Measurements from ENCODE around the gene CCAR1. TPM values are rescaled to one million over a fixed set of nuclear protein-coding genes. Genes with fewer than 3 reads are reported as not detected.
"Not testable (repeated sequence)": the region's sequence is repeated elsewhere in the genome, so short reads cannot be mapped to it uniquely, and the experiment has no call there.

The CCAR1 gene
- total RNA-seq, 2 experiments from 2014 or later = 68.6 to 93.5 TPM

DNA sequence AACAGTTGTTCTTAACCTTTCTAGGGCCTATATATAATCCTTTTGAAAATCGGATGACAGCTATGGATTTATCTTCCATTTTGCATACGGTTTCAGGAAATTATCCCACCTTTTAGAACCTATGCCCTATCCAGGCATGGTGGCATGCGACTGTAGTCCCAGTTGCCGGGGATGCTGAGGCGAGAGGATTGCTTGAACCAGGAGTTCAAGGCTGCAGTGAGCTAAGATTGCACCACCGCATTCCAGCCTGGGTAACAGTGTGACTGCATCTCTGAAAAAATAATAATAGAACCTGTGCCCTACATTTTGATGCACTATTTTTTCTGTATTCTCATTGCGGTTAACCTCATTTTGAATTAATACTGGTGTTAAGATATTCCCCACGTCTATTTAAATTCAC is 11.6 kb downstream of the CCAR1 start:
- peaks cover 13% of the 10 kb centered on the region for H3K4me1 Mint-ChIP-seq
- no peak overlapping the region for H3K4me3 Mint-ChIP-seq
- H3K27me3 Mint-ChIP-seq = no peaks in the 10 kb centered on the region
- no peak overlapping the region for H3K27ac Mint-ChIP-seq
- no peaks in the 10 kb centered on the region for H3K9me3 Mint-ChIP-seq
- ATAC-seq (ENCODE audit: low read depth) (no peak), DNase-seq (no peak)
- peaks cover 21% of the 10 kb centered on the region for H3K36me3 Mint-ChIP-seq
- POLR2A ChIA-PET = no interaction called here

- POLR2A ChIA-PET = interaction anchor here (1.3 kb wide), 1 partner anchor 13 kb away, joined by 3 read pairs; the partner anchor contains the start of gene CCAR1
- Mint-ChIP-seq H3K36me3 (peaks cover 23% of the 10 kb centered on the region), H3K4me1 (peaks cover 13% of the 10 kb centered on the region), H3K4me3 (no peak overlapping the region), H3K27me3 (no peaks in the 10 kb centered on the region), H3K27ac (no peak overlapping the region), H3K9me3 (no peaks in the 10 kb centered on the region)
- ATAC-seq (ENCODE audit: low read depth) (no peak), DNase-seq (no peak)
These were observed 13.3 kb downstream of the CCAR1 start for GRCh38 chr10:68734349-68734748.

DNA sequence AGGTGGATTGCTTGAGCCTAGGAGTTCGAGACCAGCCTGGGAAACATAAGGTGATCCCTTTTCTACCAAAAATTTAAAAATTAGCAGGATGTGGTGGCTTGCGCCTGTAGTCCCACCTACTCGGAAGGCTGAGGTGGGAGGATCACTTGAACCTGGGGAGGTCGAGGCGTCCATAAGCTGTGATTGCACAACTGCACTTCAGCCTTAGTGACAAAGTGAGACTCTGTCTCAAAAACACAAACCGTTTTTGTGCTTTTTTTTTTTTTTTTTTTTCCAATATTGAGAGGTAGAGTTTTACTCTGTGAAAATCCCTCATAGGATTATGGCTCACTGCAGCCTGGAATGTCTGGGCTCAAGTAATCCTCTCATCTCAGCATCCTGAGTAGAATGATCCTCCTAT is 14.1 kb downstream of the CCAR1 start:
- DNase-seq = no peak
- no peaks in the 10 kb centered on the region for H3K9me3 Mint-ChIP-seq
- H3K27ac Mint-ChIP-seq = no peak overlapping the region
- POLR2A ChIA-PET = interaction anchor here (0.7 kb wide), 1 partner anchor 205 kb away, joined by 3 read pairs; no protein-coding TSS in a partner anchor
- peaks cover 12% of the 10 kb centered on the region for H3K4me1 Mint-ChIP-seq
- no peak overlapping the region for H3K4me3 Mint-ChIP-seq
- H3K27me3 Mint-ChIP-seq = no peaks in the 10 kb centered on the region
- peaks cover 25% of the 10 kb centered on the region for H3K36me3 Mint-ChIP-seq
- no peak for ATAC-seq (ENCODE audit: low read depth)

GRCh38 chr10:68735739-68736138 is 14.7 kb downstream of the CCAR1 start:
- POLR2A ChIA-PET; H3K27ac Mint-ChIP-seq; H3K4me3 Mint-ChIP-seq; H3K9me3 Mint-ChIP-seq; H3K27me3 Mint-ChIP-seq; DNase-seq; ATAC-seq (ENCODE audit: low read depth): not testable (repeated sequence)
- Mint-ChIP-seq H3K4me1 (peaks cover 12% of the 10 kb centered on the region), H3K36me3 (peaks cover 25% of the 10 kb centered on the region)

- H3K4me3 Mint-ChIP-seq; ATAC-seq (ENCODE audit: low read depth); H3K4me1 Mint-ChIP-seq; DNase-seq; POLR2A ChIA-PET; H3K27ac Mint-ChIP-seq; H3K9me3 Mint-ChIP-seq; H3K27me3 Mint-ChIP-seq: not testable (repeated sequence)
- peaks cover 15% of the 10 kb centered on the region for H3K36me3 Mint-ChIP-seq
These were observed 19.6 kb downstream of the CCAR1 start for GRCh38 chr10:68740676-68741075.

- H3K27me3 Mint-ChIP-seq = no peaks in the 10 kb centered on the region
- peaks cover 3% of the 10 kb centered on the region for H3K4me1 Mint-ChIP-seq
- POLR2A ChIA-PET = no interaction called here
- no peaks in the 10 kb centered on the region for H3K9me3 Mint-ChIP-seq
- H3K27ac Mint-ChIP-seq = no peak overlapping the region
- DNase-seq = no peak
- H3K36me3 Mint-ChIP-seq = peaks cover 13% of the 10 kb centered on the region
- no peak overlapping the region for H3K4me3 Mint-ChIP-seq
- no peak for ATAC-seq (ENCODE audit: low read depth)
These were observed 21.4 kb downstream of the CCAR1 start for GRCh38 chr10:68742397-68742796.

DNA sequence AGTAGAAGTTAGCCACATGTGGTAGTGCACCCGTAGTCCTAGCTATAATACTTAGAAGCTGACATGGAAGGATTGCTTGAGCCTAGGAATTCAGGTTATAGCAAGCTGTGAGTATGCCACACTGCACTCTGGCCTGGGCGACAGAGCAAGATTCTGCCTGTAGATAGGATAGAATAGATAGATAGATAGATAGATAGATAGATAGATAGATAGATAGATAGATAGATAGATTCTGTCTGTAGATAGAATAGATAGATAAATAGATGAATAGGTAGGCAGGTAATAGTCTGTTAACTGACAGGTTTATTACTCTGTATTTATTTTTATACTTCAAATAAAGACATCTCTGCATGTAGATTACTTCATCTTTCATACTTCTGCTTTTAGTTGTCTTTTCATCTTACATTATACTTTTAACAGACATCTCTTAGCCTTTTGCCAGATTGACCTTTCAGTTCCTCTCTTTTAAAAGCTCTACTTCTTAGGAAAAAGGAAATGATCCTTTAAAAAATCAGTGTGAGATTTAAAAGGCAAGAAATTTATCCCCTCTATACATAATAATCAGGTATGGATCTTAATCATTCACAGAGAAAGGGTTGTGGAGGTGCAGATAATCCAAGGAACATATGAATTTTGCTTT is 31.8 kb downstream of the CCAR1 start:
- DNase-seq = no peak
- Mint-ChIP-seq H3K27me3 (no peaks in the 10 kb centered on the region), H3K4me3 (no peak overlapping the region), H3K9me3 (no peaks in the 10 kb centered on the region), H3K36me3 (peaks cover 24% of the 10 kb centered on the region), H3K4me1 (no peaks in the 10 kb centered on the region), H3K27ac (no peak overlapping the region)
- no peak for ATAC-seq (ENCODE audit: low read depth)
- POLR2A ChIA-PET = interaction anchor here (0.6 kb wide), 1 partner anchor 71 kb away, joined by 3 read pairs; no protein-coding TSS in a partner anchor

DNA sequence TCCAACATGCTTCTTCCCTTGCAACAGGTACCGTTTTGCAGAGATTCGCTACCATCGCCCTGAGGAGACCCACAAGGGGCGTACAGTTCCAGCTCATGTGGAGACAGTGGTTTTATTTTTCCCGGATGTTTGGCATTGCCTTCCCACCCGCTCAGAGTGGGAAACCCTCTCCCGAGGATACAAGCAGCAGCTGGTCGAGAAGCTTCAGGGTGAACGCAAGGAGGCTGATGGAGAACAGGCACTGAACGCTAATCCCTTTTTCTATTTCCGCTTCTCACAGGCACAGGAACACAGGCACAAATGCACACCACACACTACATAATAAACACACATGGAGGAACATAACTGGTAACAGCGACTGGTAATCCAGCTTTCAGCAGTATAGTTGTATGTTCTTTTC is 35.2 kb downstream of the CCAR1 start:
- H3K9me3 Mint-ChIP-seq = no peaks in the 10 kb centered on the region
- DNase-seq = no peak
- no peak overlapping the region for H3K27ac Mint-ChIP-seq
- no peaks in the 10 kb centered on the region for H3K4me1 Mint-ChIP-seq
- no peak for ATAC-seq (ENCODE audit: low read depth)
- no peak overlapping the region for H3K4me3 Mint-ChIP-seq
- POLR2A ChIA-PET = no interaction called here
- H3K27me3 Mint-ChIP-seq = no peaks in the 10 kb centered on the region
- peaks cover 17% of the 10 kb centered on the region for H3K36me3 Mint-ChIP-seq

DNA sequence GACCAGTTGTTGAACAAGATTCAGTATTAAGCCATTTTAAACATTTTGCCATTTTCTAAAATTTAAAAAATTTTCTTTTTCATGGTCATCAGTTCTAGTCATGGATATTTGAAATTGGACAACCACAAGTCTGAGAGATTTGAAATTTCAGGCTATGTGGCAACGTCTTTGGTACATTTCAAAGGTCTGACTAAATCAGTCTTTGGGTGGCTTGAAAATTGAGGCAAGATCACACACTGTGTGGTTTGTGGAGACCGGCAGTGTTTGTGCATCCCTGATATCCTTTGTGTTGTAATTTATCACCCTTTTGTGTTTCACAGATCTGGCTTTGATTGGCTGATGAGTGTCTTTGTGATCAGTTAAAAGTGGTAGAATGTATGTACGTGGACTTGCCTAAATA is 35.7 kb downstream of the CCAR1 start:
- H3K9me3 Mint-ChIP-seq = no peaks in the 10 kb centered on the region
- no peak overlapping the region for H3K4me3 Mint-ChIP-seq
- H3K36me3 Mint-ChIP-seq = peaks cover 15% of the 10 kb centered on the region
- POLR2A ChIA-PET = no interaction called here
- no peak overlapping the region for H3K27ac Mint-ChIP-seq
- no peak for DNase-seq
- no peak for ATAC-seq (ENCODE audit: low read depth)
- no peaks in the 10 kb centered on the region for H3K27me3 Mint-ChIP-seq
- no peaks in the 10 kb centered on the region for H3K4me1 Mint-ChIP-seq

- ATAC-seq (ENCODE audit: low read depth) = no peak
- Mint-ChIP-seq H3K9me3 (no peaks in the 10 kb centered on the region), H3K36me3 (peaks cover 12% of the 10 kb centered on the region), H3K27ac (no peak overlapping the region), H3K27me3 (no peaks in the 10 kb centered on the region), H3K4me1 (no peaks in the 10 kb centered on the region), H3K4me3 (no peak overlapping the region)
- no peak for DNase-seq
- POLR2A ChIA-PET = interaction anchor here (0.6 kb wide), 1 partner anchor 308 kb away, joined by 3 read pairs; no protein-coding TSS in a partner anchor
These were observed 38.3 kb downstream of the CCAR1 start for GRCh38 chr10:68759223-68759863.

DNA sequence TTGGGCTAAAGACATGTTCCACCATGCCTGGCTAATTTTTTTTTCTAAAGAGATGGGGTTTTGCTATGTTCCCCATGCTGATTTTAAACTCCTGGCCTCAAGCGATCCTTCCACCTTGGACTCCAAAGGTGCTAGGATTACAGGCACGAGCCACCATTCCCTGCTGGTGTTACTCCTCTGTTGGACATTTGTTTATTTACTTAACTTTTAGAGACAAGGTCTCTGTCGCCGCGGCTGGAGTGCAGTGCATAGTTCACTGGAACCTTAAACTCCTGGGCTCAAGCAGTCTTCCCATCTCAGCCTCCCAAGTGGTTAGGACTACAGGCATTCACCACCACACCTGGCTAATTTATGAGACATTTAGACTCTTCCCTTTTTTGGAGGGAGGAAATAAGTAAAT is 38.9 kb downstream of the CCAR1 start:
- Mint-ChIP-seq H3K27ac (no peak overlapping the region), H3K27me3 (no peaks in the 10 kb centered on the region), H3K9me3 (no peaks in the 10 kb centered on the region), H3K36me3 (peaks cover 12% of the 10 kb centered on the region), H3K4me3 (no peak overlapping the region), H3K4me1 (no peaks in the 10 kb centered on the region)
- DNase-seq (no peak), ATAC-seq (ENCODE audit: low read depth) (no peak)
- POLR2A ChIA-PET = interaction anchor here (0.6 kb wide), 1 partner anchor 325 kb away, joined by 3 read pairs; no protein-coding TSS in a partner anchor

- DNase-seq; H3K9me3 Mint-ChIP-seq; H3K27me3 Mint-ChIP-seq; H3K27ac Mint-ChIP-seq; ATAC-seq (ENCODE audit: low read depth); H3K4me3 Mint-ChIP-seq; POLR2A ChIA-PET; H3K4me1 Mint-ChIP-seq: not testable (repeated sequence)
- H3K36me3 Mint-ChIP-seq = peaks cover 11% of the 10 kb centered on the region
These were observed 46.4 kb downstream of the CCAR1 start for GRCh38 chr10:68767407-68767806.

- peak overlapping the region; percentile 4 for H3K27ac Mint-ChIP-seq
- DNase-seq = no peak
- H3K27me3 Mint-ChIP-seq = no peaks in the 10 kb centered on the region
- H3K36me3 Mint-ChIP-seq = peaks cover 27% of the 10 kb centered on the region
- no peaks in the 10 kb centered on the region for H3K9me3 Mint-ChIP-seq
- POLR2A ChIA-PET = no interaction called here
- no peak for ATAC-seq (ENCODE audit: low read depth)
- H3K4me3 Mint-ChIP-seq = no peak overlapping the region
- peaks cover 2% of the 10 kb centered on the region for H3K4me1 Mint-ChIP-seq
These were observed 60.9 kb downstream of the CCAR1 start for GRCh38 chr10:68781613-68782574.
